IMR-90 (cell line): ENCODE data around the gene NHLH2. TPM values are rescaled to one million over a fixed set of nuclear protein-coding genes. Genes with fewer than 3 reads are reported as not detected.

Experiments used
- ATAC-seq: fragments of 200-7000 bp; cut with Tn5 transposase; 2 replicates; pipeline ENCODE4 v1.9.1; 2020; ENCODE audit warnings: low read depth, mild to moderate bottlenecking, moderate library complexity
- BruUV-seq: library from RNA; stranded (reverse); fragments of 400-500 nt; replicated peaks from 2 replicates; lab custom pipeline; 2021; lab: Mats Ljungman, UMichigan
- CTCF ChIA-PET: fragments of 300-600 bp; formaldehyde crosslinking; extraction: SDS; loops from one replicate; lab custom pipeline; 2021; ENCODE audit warnings: antibody characterized with exemption; lab: Yijun Ruan, JAX
- POLR2A ChIA-PET: fragments of 300-600 bp; sonication (Branson Sonifier 250); formaldehyde crosslinking; loops from one replicate; lab custom pipeline; 2022; ENCODE audit warnings: antibody characterized with exemption; ENCODE audit not compliant: unreplicated experiment; lab: Charles Lee
- DNase-seq: peaks from one replicate; pipeline ENCODE4 v3.0.0; 2013
- H2AFZ ChIP-seq: replicated peaks from 2 replicates; pipeline ENCODE3; 2013; ENCODE audit warnings: low read length, mild to moderate bottlenecking; ENCODE audit not compliant: poor library complexity
- H2AK5ac ChIP-seq: 2 replicates; pipeline ENCODE4 v1.6.1; 2013; ENCODE audit warnings: low read depth, low read length, inconsistent platforms
- H2AK9ac ChIP-seq: replicated peaks from 2 replicates; pipeline ENCODE3; 2013; ENCODE audit warnings: mild to moderate bottlenecking, low read depth, low read length, moderate library complexity; ENCODE audit not compliant: poor library complexity
- H2BK120ac ChIP-seq: 2 replicates; pipeline ENCODE4 v1.6.1; 2013; ENCODE audit warnings: low read depth, low read length, inconsistent platforms
- H2BK15ac ChIP-seq: 3 replicates; pipeline ENCODE4 v1.6.1; 2013; ENCODE audit warnings: low read depth, low read length, inconsistent platforms
- H2BK20ac ChIP-seq: 2 replicates; pipeline ENCODE4 v1.6.1; 2013; ENCODE audit warnings: low read depth, mild to moderate bottlenecking, inconsistent platforms, low read length, moderate library complexity
- H2BK5ac ChIP-seq: 2 replicates; pipeline ENCODE4 v1.6.1; 2013; ENCODE audit warnings: mild to moderate bottlenecking, low read depth, low read length, inconsistent platforms; ENCODE audit not compliant: poor library complexity, severe bottlenecking
- H3K14ac ChIP-seq: replicated peaks from 2 replicates; pipeline ENCODE4 v1.6.1; 2013; ENCODE audit warnings: low read depth, low read length, inconsistent platforms
- H3K18ac ChIP-seq: 2 replicates; pipeline ENCODE4 v1.6.1; 2013; ENCODE audit warnings: low read depth, low read length, control low read depth
- H3K23ac ChIP-seq: 2 replicates; pipeline ENCODE4 v1.6.1; 2013; ENCODE audit warnings: low read depth, low read length, inconsistent platforms
- H3K27ac ChIP-seq: 2 replicates; pipeline ENCODE4 v1.5.1; 2013; ENCODE audit warnings: mild to moderate bottlenecking, control low read depth, low read length; ENCODE audit not compliant: insufficient read depth
- H3K27me3 ChIP-seq: 2 replicates; pipeline ENCODE4 v1.6.1; 2013; ENCODE audit warnings: low read length; ENCODE audit not compliant: control insufficient read depth, insufficient read depth
- H3K36me3 ChIP-seq: 2 replicates; pipeline ENCODE4 v1.6.1; 2013; ENCODE audit warnings: low read length, mixed read lengths; ENCODE audit not compliant: control insufficient read depth, insufficient read depth
- H3K4ac ChIP-seq: 2 replicates; pipeline ENCODE4 v1.6.1; 2013; ENCODE audit warnings: low read depth, low read length, inconsistent platforms
- H3K4me1 ChIP-seq: 2 replicates; pipeline ENCODE4 v1.6.1; 2013; ENCODE audit warnings: low read length, mixed read lengths; ENCODE audit not compliant: control insufficient read depth, insufficient read depth
- H3K4me2 ChIP-seq: 2 replicates; pipeline ENCODE4 v1.6.1; 2013; ENCODE audit warnings: low read depth, mild to moderate bottlenecking, control low read depth, low read length, moderate library complexity
- H3K4me3 ChIP-seq: 2 replicates; pipeline ENCODE4 v1.5.1; 2013; ENCODE audit warnings: low read depth, mild to moderate bottlenecking, control low read depth, low read length, moderate library complexity; ENCODE audit not compliant: insufficient read depth
- H3K56ac ChIP-seq: 2 replicates; pipeline ENCODE4 v1.6.1; 2013; ENCODE audit warnings: low read length, inconsistent platforms; ENCODE audit not compliant: insufficient read depth; ENCODE audit errors: extremely low read depth
- H3K79me1 ChIP-seq, 2 experiments: 2 replicates each; pipeline ENCODE4 v1.6.1; 2013; ENCODE audit warnings: low read length in 2 of 2, inconsistent platforms in 1 of 2, low read depth in 1 of 2
- H3K9ac ChIP-seq: 2 replicates; pipeline ENCODE4 v1.6.1; 2013; ENCODE audit warnings: low read depth, low read length, control low read depth
- H3K9me1 ChIP-seq: 2 replicates; pipeline ENCODE4 v1.6.1; 2013; ENCODE audit warnings: low read length, inconsistent platforms; ENCODE audit not compliant: insufficient read depth
- H3K9me3 ChIP-seq: 2 replicates; pipeline ENCODE4 v1.6.1; 2013; ENCODE audit warnings: low read length; ENCODE audit not compliant: control insufficient read depth, insufficient read depth
- H4K20me1 ChIP-seq: 2 replicates; pipeline ENCODE4 v1.6.1; 2013; ENCODE audit warnings: low read length, inconsistent platforms; ENCODE audit not compliant: insufficient read depth
- H4K5ac ChIP-seq: 2 replicates; pipeline ENCODE4 v1.6.1; 2013; ENCODE audit warnings: mild to moderate bottlenecking, low read depth, low read length, control low read depth
- H4K8ac ChIP-seq, 2 experiments: 2 replicates each; pipeline ENCODE4 v1.6.1; 2013; ENCODE audit warnings: low read depth in 2 of 2, low read length in 2 of 2, control low read depth in 1 of 2, inconsistent platforms in 1 of 2
- H4K91ac ChIP-seq: 2 replicates; pipeline ENCODE4 v1.6.1; 2013; ENCODE audit warnings: low read depth, low read length, inconsistent platforms; ENCODE audit not compliant: insufficient read depth
- BHLHE40 ChIP-seq: fragments of 150-350 bp; IDR thresholded peaks from 2 replicates; pipeline ENCODE4 v1.6.1; 2016; ENCODE audit warnings: mild to moderate bottlenecking, low read depth, low read length
- CEBPB ChIP-seq: IDR thresholded peaks from 2 replicates; pipeline ENCODE4 v1.6.1; 2012; ENCODE audit warnings: low read depth, low read length, improper control_type of control experiment
- CHD1 ChIP-seq: IDR thresholded peaks from 2 replicates; pipeline ENCODE4 v1.6.1; 2012; ENCODE audit warnings: low read depth, low read length, improper control_type of control experiment
- FOS ChIP-seq: fragments of 150-350 bp; IDR thresholded peaks from 2 replicates; pipeline ENCODE4 v1.6.1; 2016; ENCODE audit warnings: low read depth, low read length
- MAFK ChIP-seq: IDR thresholded peaks from 2 replicates; pipeline ENCODE4 v1.6.1; 2012; ENCODE audit warnings: low read depth, low read length, improper control_type of control experiment
- MAZ ChIP-seq: IDR thresholded peaks from 2 replicates; pipeline ENCODE4 v1.6.1; 2012; ENCODE audit warnings: low read depth, mild to moderate bottlenecking, low read length, improper control_type of control experiment, moderate library complexity, borderline replicate concordance
- MXI1 ChIP-seq: IDR thresholded peaks from 2 replicates; pipeline ENCODE4 v1.6.1; 2012; ENCODE audit warnings: low read depth, mild to moderate bottlenecking, low read length, moderate library complexity, borderline replicate concordance
- NFE2L2 ChIP-seq: fragments of 150-350 bp; IDR thresholded peaks from 2 replicates; pipeline ENCODE4 v1.6.1; 2016; ENCODE audit warnings: low read depth, mild to moderate bottlenecking, low read length
- POLR2A ChIP-seq: IDR thresholded peaks from 2 replicates; pipeline ENCODE4 v1.6.1; 2012; ENCODE audit warnings: mild to moderate bottlenecking, low read depth, low read length
- RAD21 ChIP-seq: IDR thresholded peaks from 2 replicates; pipeline ENCODE4 v1.6.1; 2012; ENCODE audit warnings: low read length, improper control_type of control experiment
- RCOR1 ChIP-seq: IDR thresholded peaks from 2 replicates; pipeline ENCODE4 v1.6.1; 2012; ENCODE audit warnings: mild to moderate bottlenecking, low read length, improper control_type of control experiment; ENCODE audit not compliant: insufficient replicate concordance
- RFX5 ChIP-seq: IDR thresholded peaks from 2 replicates; pipeline ENCODE4 v1.8.0; 2012; ENCODE audit warnings: low read depth, mild to moderate bottlenecking, low read length, moderate library complexity
- SMC3 ChIP-seq: fragments of 150-350 bp; IDR thresholded peaks from 2 replicates; pipeline ENCODE4 v1.6.1; 2016; ENCODE audit warnings: low read depth, mild to moderate bottlenecking, antibody characterized with exemption, low read length, moderate library complexity
- WGBS, 2 experiments: methylation state at CpG; one replicate each; pipeline versions ENCODE4 v1.1.5 to v1.1.7; 2013; ENCODE audit warnings: missing lambda C conversion rate in 2 of 2; ENCODE audit not compliant: insufficient read length in 1 of 2; ENCODE audit errors: extremely low coverage in 2 of 2; 5-methylcytosine and 5-hydroxymethylcytosine counted together
- dilution Hi-C: fragments of 300-500 bp; cut with HindIII; formaldehyde crosslinking; loops from one replicate; pipeline ENCODE4 v1.14.3; 2018; ENCODE audit warnings: low sequenced_read_pairs; ENCODE audit not compliant: unreplicated experiment
- in situ Hi-C: fragments of 300-500 bp; cut with MboI; formaldehyde crosslinking; loops from 3 replicates; pipeline ENCODE4 v1.14.3; 2019; ENCODE audit warnings: low sequenced_read_pairs, inconsistent platforms, mixed read lengths
- intact Hi-C: fragments of 100-400 bp; cut with micrococcal nuclease; formaldehyde crosslinking; loops from 2 replicates; pipeline ENCODE4 v1.10.0; 2022
- polyA plus RNA-seq, 3 experiments: library from polyadenylated mRNA; depleted of rRNA; stranded (reverse); fragments of >200 nt; gene quantifications; 2 replicates each; pipeline ENCODE4 v1.2.3, GENCODE V29; 2012; ENCODE audit warnings: low replicate concordance in 1 of 3
- total RNA-seq: library from RNA; depleted of rRNA; stranded (reverse); fragments of >200 nt; gene quantifications from 2 replicates; pipeline ENCODE4 v1.2.3, GENCODE V29; 2012
- TF ChIP-seq, protein P1 (sequence below): fragments of 150-350 bp; IDR thresholded peaks from 2 replicates; pipeline ENCODE4 v1.6.1; 2016; ENCODE audit warnings: low read depth, mild to moderate bottlenecking, low read length, moderate library complexity, borderline replicate concordance
- TF ChIP-seq, protein P2 (sequence below): conservative IDR thresholded peaks from 2 replicates; pipeline ENCODE4 v1.5.1; 2012; ENCODE audit warnings: mild to moderate bottlenecking, low read depth, low read length, improper control_type of control experiment

NHLH2 gene
- total and polyA plus RNA-seq, 2 of the 4 experiments (the other 2 are of a cell fraction), result not detected

DNA sequence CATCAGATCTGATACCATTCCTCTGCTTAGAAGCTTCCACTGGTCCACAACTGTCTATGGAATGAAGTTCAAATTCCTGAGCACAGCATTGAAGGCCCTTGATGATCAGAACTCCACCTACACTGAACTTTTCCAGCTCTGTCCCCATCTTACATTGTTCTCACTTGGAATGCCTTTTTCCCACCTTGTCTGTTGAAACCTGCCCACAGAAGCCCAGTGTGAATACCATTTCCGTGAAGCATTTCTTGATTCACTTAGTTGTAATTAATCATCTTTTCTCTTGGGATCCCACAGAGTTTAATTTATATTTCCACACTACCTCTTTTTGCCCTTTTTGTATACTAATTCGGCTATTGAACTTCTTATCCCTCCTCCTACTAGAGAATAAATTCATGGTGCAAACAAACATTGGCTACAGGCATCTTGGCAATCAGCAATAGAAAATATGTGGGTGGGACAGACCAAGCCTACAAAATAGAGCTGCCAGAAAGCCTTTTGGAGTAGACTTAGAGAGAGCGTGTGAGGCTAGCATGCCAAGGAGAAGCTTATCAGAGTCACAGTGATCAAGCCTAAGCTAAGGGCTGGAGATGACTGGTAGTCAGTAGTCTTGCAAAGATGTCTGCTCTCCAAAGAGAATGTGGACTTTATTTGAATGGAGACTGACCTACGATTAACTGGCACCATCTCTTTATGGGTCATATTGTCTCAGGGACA is 26.1 kb downstream of the NHLH2 start:
- Histone ChIP-seq H4K5ac (no peak overlapping the region), H2AK5ac (no peak overlapping the region), H3K23ac (no peak overlapping the region), H2BK20ac (no peak overlapping the region), H3K27me3 (peaks cover 2% of the 10 kb centered on the region; the same call in 1 of the 2 replicates), H3K14ac (no peak overlapping the region), H3K36me3 (no peaks in the 10 kb centered on the region), H3K4me1 (no peaks in the 10 kb centered on the region), H2BK120ac (no peak overlapping the region), H3K9ac (no peak overlapping the region), H3K27ac (no peak overlapping the region), H3K4me3 (no peak overlapping the region), H4K8ac (no peak overlapping the region), H4K91ac (no peak overlapping the region), H3K56ac (no peak overlapping the region), H2BK15ac (no peak overlapping the region), H3K9me3 (no peaks in the 10 kb centered on the region), H2BK5ac (no peak overlapping the region), H4K20me1 (no peaks in the 10 kb centered on the region), H3K18ac (no peak overlapping the region), H3K79me1 (no peaks in the 10 kb centered on the region), H3K4ac (no peak overlapping the region), H3K9me1 (no peaks in the 10 kb centered on the region), H2AK9ac (no peak overlapping the region), H3K4me2 (no peak overlapping the region), H2AFZ (no peak overlapping the region)
- no TSS peak for BruUV-seq
- WGBS, 2 experiments, result 100% methylated on average over 2 of the region's 4 CpGs; no CpG with 5 or more reads in 1 of the 2 experiments
- in situ Hi-C loops, result no loop called here
- ChIA-PET POLR2A (no interaction called here), CTCF (no interaction called here)
- intact Hi-C loops, result no loop called here
- dilution Hi-C loops, result no loop called here
- DNase-seq, result no peak
- no peak for ATAC-seq
- TF ChIP-seq POLR2A (no peak), NFE2L2 (no peak), BHLHE40 (no peak), MAZ (no peak), RFX5 (no peak), RAD21 (no peak), CEBPB (no peak), CHD1 (no peak), FOS (no peak), MXI1 (no peak), SMC3 (no peak), RCOR1 (no peak), MAFK (no peak)
- TF ChIP-seq, protein P1, sequence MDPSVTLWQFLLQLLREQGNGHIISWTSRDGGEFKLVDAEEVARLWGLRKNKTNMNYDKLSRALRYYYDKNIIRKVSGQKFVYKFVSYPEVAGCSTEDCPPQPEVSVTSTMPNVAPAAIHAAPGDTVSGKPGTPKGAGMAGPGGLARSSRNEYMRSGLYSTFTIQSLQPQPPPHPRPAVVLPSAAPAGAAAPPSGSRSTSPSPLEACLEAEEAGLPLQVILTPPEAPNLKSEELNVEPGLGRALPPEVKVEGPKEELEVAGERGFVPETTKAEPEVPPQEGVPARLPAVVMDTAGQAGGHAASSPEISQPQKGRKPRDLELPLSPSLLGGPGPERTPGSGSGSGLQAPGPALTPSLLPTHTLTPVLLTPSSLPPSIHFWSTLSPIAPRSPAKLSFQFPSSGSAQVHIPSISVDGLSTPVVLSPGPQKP, result no peak
- TF ChIP-seq, protein P2, sequence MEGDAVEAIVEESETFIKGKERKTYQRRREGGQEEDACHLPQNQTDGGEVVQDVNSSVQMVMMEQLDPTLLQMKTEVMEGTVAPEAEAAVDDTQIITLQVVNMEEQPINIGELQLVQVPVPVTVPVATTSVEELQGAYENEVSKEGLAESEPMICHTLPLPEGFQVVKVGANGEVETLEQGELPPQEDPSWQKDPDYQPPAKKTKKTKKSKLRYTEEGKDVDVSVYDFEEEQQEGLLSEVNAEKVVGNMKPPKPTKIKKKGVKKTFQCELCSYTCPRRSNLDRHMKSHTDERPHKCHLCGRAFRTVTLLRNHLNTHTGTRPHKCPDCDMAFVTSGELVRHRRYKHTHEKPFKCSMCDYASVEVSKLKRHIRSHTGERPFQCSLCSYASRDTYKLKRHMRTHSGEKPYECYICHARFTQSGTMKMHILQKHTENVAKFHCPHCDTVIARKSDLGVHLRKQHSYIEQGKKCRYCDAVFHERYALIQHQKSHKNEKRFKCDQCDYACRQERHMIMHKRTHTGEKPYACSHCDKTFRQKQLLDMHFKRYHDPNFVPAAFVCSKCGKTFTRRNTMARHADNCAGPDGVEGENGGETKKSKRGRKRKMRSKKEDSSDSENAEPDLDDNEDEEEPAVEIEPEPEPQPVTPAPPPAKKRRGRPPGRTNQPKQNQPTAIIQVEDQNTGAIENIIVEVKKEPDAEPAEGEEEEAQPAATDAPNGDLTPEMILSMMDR, result no peak
